CD4-positive, alpha-beta T cell treated with Interleukin-15 for 4 hours (primary cell): Measurements from ENCODE around the gene CLDN2.

Source experiments
- DNase-seq: peaks from one replicate; pipeline ENCODE4 v3.0.0-alpha.2; 2020; ENCODE audit warnings: low spot score

Gene CLDN2

DNA sequence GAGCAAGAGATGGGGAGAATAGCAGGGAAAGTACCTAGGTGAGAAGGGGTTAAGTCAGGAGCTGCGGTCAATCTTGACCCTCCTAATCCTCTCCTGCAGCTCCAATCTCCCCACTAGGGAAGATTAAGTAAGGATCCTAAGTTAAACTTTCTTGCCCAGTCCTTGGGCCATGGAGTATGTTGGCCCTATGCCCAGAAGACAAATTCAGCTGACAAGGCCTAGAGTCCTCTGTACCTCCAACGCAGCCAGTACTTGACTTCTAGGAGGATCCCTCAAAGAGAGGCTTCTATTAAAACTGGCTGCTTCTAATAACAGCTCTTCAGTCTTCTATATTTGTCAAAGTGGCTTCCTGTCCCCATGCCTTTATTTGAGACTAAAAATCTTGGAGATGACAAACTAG is 1.4 kb downstream of the CLDN2 start:
- no peak for DNase-seq

DNA sequence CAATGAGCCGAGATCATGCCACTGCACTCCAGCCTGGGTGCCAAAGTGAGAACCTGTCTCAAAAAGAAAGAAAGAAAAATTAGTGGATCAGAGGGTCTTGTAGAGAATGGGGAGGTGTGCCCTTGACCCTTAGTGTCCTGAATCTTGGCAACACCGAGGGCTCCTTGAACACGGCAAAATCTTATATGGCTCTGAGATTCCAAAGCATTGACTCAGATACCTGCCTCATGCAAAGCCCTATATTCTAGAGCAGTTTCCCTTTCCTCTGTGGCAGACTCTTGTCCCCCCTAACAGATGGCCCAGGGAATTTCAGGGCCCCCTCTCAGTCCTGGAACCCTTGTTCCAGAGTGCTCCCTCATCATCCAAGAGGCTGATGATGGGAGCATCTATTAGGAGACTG is 6.8 kb downstream of the CLDN2 start:
- no peak for DNase-seq

DNA sequence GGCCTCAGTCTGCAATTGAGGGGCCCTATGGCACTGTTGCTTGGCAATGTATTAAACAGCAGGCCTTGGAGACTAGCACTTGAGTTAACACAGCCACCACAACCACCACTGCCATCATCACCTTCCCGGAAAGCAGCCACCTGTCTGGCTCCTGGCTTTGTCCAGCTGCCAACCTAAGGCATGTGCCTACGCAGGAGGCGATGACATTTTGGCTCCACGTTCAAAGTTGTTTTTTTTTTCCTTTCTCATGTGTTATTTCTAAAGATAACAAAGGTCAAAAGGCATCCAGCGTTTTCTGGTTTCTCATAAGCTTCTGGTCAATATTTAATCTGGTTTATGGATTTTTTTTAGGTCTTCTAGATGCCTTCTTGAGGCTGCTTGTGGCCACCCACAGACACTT is 7.5 kb downstream of the CLDN2 start:
- no peak for DNase-seq

DNA sequence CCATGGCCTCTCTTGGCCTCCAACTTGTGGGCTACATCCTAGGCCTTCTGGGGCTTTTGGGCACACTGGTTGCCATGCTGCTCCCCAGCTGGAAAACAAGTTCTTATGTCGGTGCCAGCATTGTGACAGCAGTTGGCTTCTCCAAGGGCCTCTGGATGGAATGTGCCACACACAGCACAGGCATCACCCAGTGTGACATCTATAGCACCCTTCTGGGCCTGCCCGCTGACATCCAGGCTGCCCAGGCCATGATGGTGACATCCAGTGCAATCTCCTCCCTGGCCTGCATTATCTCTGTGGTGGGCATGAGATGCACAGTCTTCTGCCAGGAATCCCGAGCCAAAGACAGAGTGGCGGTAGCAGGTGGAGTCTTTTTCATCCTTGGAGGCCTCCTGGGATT is 8.0 kb downstream of the CLDN2 start:
- DNase-seq, result no peak

DNA sequence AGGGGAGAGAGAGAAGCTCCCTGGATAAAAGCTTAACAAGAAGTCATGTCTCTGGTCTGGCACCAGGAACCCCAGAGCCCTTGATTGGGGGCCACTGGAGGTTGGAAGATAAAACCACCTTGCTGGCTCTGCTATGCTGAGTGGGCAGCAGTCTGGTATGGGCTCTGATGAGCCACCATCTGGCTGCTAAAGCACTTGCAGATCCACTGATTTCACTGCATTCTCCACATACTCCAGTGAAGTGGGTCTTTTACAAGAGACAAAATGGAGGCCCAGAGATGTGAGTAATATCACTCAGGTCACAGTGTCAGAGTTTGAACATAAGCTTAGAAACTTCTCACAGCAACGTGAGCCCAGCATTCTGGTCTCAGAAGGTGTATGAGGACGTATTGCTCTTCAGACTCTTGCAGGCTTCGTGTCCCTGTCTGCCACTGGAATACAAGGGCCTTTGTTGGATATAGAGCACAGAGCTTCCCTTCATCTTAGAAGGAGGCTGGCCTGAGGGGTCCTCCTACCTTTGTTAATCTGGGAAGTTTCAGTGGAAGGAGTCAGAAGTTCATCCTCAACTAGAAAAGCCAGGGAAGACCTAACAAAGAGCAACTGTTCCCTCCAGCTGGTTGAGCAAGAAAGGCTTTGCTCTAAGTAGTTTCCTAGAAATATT is 11.8 kb downstream of the CLDN2 start:
- DNase-seq, result no peak

DNA sequence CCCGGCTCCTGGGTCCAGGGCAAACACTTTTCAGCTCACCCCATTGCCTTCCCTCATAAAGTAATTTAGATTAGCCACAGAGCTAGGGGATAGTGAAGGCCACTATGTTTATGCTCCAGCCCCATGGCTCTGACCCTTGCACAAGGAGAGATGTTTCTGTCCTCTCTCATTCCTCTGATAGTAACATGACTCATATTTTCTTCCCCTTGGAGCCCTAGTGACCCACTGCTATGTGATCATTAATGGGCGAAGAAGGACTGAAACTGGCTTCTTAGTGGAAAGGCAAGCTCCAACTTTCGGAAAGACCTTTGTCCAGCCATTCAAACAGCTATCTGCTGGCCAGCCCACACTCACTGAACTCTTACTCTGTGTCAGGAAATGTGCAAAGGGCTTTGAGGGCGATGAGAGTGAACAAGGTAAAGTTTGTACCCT is 12.3 kb downstream of the CLDN2 start:
- DNase-seq, result no peak

DNA sequence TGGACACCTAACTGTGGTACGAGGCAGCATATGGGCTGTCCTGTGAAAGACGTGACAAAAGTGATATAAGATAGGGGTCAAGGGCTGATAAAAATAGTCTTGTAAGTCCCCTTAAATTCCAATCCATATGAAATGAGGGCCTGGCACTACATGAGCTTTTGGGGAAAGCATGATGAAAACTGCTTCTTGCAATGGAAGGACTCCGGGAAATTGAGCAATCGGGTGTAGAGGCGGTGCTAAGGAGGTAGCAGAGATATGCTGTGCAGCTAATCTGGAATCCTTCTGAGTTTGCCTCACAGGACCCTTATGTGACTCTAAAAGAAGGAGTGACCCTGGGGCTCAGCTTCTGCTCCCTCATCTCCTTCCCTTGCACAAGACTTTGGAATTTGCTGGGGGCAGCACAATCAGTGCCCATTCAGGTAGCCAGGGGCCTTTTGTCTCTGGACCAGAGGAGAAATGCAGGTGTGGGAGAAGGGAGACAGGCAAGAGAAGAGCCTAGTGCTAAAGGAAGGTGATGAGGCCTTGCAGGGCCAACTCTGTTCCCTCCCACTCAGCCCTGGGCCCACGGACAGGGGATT is 12.8 kb downstream of the CLDN2 start:
- no peak for DNase-seq

DNA sequence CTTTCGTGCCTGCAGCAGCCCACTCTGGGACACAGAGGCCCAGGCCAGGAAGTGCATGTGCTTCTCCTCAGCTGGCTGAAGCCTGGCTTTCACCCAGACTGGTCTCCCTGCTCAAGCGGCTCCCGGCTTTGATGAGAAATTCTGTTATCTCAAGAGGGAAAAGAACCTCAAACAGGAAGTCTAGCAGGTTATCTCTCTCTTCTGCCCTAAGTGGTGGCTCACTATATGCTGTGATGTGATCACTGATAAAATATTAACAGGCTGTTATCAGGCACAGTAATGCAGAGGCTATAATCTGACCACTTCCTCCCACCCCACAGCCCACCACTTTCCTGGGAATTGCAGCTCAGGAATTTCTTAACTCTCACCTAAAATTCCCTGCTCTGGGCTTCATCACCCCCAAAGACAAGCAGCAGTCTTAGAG is 13.3 kb downstream of the CLDN2 start:
- DNase-seq, result no peak

DNA sequence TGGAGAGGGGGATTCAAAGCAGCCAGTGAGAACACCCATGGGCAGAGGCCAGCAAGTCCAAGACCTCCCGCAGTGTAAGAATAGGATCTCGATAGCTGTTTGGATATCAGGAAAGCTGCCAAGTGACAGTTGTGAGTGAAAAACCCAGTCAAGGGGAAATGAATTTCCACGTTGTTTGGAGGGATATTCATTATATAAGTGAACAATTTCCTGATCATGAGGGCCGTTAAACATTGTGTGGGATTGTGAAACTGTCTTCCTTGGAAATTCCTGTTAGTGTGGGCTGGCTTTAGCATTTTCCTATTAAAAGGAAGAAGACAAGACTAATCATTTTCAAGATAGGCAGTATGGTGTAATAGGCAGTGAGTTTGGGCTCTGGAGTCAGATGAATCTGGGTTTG is 15.0 kb downstream of the CLDN2 start:
- DNase-seq, result no peak

DNA sequence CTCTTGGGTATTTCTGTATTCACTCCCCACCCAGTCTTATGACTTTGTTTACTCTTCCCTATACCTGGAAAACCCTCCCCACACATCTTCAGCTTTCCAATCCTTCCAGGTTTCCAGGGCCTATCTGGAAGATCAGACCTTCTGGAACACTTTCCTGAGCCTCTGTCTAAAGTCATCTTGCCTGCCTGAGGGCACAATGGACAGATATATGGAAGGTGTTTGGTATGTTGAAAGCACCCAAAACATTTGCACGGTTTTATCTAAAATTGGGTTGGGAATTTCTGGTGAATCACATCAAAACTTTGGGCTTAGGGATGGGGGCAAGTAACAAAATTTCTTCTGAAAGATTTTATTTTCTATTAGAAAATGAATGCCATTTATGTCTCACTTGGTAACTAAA is 16.0 kb downstream of the CLDN2 start:
- DNase-seq, result no peak

DNA sequence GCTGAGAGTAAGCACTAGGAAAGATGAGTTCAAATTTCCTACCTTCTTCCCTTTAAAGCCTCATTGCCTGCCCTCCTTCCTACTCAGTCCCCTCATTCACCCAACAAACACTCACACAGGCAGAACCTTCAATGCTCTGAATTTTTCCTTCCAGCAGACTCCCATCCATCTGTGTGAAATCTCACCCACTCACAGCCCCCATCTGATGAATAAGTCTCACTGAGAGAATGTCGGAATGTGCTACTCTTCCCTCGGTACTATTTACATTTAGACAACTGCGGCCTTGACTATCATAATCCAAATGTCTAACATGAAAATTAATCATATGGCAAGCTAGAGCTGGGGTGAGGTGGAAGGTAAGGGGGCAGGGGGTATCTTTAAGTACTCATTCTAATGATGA is 19.4 kb downstream of the CLDN2 start:
- no peak for DNase-seq

DNA sequence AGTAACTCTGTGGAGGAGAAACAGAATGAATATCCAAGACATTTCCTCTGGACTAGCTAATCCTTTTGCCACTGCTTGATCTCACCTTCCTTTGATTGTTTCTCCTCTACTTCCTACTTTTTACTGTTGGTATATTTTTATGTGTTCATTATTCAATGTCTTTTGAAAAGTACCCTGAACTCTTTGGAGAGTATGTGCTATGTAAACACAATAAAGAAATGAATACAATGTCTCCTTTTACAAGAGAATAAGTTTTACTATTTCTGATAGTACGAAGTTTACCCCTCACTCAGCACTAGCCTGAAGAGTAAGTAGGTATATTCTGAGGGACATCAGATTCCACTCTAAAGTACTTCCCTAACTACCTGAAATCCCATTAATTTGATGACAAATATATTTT is 19.9 kb downstream of the CLDN2 start:
- no peak for DNase-seq

DNA sequence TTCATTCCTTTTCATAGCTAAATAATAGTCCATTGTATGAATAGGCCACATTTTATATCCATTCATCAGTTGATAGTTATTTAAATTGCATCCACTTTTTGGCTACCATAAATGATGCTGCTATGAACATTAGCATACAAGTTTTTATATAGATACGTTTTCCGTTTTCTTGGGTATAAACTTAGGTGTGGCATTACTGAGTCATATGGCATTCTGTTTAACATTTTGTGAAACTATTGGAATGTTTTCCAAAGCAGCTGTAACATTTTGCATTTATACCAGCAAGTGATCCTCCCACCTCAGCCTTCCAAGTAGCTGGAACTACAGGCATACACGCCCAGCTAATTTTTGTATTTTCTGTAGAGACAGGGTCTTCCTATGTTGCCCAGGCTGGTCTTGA is 26.3 kb downstream of the CLDN2 start:
- no peak for DNase-seq

DNA sequence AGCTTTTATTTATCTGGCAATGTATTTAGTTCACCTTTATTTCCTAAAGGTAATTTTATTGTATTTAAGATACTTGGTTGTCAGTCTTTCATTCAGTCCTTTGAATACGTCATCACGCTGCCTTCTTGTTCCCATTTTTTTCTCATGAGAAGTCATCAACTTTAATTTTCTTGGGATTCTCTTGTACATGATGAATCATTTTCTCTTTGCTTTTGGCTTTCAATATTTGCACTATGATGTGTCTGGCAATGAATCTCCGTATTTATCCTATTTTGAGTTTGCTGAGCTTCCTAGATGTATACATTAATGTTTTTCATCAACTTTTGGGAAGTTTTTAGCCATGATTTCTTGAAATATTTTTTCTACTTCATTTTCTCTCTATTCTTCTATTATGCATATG is 28.4 kb downstream of the CLDN2 start:
- DNase-seq, result no peak

DNA sequence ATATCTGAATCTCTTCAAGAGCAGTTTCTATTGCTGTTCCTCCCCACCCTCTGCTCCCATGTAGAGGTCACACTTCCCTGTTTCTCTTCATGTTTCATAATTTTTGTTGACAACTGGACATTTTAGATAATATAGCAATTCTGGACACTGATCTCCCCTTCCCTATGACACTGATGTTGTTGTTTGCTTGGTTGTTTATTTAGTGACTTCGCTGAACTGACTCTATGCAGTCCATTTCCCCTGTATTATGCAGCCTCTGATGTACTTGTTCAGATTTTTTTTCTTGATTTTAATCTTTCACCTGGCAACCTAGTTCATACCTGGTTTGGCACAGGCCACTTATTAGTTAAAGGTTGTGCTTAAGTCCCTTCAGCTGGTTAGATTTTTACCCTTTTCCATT is 29.2 kb downstream of the CLDN2 start:
- DNase-seq, result no peak

DNA sequence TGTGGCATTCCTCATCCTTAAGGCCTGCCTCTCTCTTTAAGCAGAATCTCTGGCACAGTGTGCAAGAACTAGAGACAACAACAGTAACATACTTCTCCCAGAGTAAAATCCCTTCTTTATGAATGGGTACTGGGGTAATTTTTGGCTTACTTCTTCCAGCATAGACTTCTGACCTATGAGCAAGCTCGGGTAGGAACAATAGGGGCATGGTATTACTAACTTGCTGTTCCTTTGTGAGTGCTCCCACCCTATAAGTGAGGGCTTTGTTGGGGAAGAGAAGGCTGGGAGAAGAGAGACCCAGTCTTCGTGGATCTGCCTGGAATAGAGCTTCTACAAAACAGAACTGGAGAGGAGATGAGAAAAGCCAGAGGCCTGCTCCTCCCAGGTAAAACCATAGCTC is 30.2 kb downstream of the CLDN2 start:
- DNase-seq, result no peak

DNA sequence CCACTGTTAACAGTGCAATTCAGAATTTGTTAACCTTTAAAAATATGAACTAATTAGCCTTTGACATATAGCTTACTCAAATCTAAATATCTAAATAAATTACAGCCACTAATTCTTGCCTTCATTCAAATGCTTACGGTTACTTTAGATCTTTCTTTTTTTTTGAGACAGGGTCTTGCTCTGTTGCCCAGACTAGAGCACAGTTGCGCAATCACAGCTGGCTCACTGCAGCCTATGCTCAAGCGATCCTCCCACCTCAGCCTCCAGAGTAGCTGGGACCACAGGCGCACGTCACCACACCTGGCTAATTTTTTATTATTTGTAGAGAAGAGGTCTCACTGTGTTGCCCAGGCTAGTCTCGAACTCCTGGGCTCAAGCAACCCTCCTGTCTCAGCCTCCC is 31.0 kb downstream of the CLDN2 start:
- DNase-seq, result no peak

DNA sequence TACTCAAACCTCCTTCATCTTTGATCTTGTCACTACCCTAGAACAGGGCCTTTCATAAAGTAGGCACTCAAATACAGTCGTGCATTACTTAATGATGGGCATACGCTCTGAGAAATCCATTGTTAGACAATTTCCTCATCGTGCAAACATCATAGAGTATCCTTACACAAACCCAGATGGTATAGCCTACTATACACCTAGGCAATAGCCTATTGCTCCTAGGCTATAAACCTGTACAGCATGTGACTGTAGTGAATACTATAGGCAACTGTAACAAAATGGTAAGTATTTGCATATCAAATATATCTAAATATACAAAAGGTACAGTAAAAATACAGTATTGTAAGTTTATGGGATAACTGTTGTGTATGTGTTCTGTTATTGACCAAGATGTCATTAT is 31.9 kb downstream of the CLDN2 start:
- DNase-seq, result no peak

DNA sequence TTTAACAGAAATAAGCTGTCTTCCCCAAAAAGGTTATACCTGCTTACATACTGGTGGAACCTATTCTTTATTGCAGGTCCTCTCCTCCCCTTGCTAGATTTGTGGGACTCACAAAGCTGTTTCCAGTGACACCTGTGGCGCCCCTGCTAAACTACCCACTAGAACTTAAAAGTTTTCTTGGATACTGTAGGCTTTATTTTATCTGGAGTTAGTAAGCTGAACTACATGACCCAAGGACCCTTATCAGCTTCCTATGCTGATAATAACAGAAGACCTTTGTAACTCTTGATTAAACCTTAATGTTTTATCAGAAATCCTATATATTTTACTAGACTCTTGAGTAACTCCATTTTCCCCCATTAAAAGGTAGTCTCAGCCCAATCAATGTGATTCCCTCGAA is 32.3 kb downstream of the CLDN2 start:
- DNase-seq, result no peak

DNA sequence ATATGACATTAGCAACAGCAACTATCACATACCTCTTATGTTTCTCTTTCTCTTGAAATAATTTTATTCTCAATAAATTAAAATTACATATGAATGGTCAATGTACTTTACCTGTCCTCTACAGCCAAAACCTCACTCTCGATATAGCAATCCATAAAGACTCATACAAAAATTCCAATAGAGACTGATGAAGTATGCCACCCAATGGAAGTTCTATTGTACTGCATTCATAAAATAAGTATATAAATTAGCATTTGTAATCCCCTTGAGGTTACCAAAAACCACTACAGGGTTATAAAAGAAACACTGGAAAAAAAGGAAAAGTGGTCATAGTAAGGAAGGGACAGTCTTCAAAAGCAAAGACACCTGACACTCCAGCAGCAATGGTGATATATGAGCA is 32.8 kb downstream of the CLDN2 start:
- DNase-seq, result no peak

DNA sequence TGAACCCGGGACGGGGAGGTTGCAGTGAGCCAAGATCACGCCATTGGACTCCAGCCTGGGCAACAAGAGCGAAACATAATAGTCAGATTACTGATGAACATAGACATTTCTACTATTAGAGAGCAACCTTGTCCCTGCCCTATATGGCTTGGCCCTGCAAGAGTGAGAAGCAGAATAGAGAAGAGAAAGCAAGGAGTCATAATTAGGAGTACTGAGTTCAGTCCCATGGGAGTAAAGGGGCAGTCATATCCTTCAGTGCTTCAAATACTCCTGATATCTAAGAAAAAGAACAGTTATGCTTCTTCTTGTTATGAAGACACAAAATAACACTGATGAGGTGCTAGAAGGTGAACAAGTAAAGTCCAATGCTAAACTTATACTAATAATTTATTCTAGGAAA is 33.8 kb downstream of the CLDN2 start:
- no peak for DNase-seq

DNA sequence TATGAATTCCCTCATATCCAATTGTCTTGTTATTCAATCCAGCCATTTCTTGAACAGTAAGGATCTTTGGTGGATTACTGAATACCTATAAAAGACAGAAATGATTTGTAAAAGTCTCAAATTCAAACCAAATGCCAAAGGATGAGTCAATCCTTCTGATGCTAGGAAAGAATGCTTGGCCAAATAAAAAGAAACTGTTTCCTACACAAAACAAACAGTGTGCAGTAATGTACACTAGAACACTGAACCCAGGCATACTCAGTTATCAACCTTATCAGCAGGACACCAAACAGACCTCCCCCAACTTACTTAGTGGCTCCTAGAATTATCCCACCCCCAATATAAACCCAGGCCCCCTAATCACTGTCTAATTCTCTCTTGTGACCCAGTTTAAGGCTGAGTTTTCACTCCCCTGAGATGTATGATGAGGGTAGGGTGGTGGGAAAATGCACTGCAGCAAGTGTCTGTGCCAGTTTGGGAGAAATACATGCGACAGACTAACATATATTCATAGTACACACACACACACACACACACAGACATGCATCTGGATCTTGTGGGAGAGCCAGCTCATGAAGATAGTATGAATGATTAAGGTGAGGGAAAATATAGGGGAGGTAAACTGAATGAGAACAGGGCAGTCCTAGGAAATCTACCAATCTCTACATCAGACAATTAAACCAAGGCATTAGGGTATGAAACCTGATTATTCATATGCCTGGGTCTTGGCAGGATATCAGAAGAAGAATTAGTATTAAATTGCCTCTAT is 35.0 kb downstream of the CLDN2 start:
- no peak for DNase-seq

DNA sequence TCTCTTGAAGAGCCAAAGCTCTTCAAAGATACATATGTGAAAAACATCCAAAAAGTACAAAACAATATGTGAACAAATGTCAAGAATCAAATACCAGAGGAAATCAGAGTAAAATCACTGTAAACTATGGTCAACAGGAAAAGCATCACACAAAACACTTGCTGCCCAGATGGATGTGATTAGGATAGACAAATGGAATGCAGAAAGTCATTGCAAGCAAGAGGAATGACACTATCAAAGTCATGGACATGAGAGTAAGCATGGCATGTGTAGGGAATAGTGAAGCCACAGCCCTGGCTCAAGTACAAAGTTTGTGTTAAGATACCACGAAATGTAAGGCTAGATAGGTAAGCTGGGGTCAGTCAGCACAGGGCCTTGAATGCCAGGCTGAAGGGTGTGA is 37.7 kb downstream of the CLDN2 start:
- DNase-seq, result no peak

DNA sequence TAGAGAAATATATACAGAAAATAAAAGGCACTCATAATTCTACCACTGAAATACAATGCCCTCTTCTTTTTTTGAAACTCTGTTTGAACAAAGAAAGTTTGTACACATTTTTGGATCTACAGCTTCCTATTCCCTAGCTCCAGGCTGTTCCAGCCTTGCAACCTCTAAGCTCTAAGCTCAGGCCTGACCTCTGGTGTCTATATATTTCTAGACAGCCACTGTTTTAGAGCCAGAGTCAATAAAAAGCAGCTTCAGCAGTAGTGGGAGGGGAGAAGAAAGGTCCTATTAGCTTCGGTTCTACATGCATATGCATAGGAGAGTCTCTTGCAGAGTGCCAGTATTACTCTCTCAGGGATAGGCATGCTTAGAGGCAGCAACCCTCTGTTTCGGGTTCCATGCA is 39.7 kb downstream of the CLDN2 start:
- no peak for DNase-seq
